ENCODE results near the gene CDH4.

CDH4 gene

GRCh38 chr20:61697666-61698597, 445.9 kb downstream of the CDH4 start:
- Histone ChIP-seq H3K9me3 (replicated peaks; ENCODE audit: low read length) (no peaks in the 10 kb centered on the region), H3K27me3 (ENCODE audit: control insufficient read depth, insufficient read depth, low read length) (no peaks in the 10 kb centered on the region), H3K4me2 (ENCODE audit: low read length) (no peak overlapping the region), H3K4me3 (ENCODE audit: low read length) (no peak overlapping the region), H3K36me3 (ENCODE audit: insufficient read depth, low read length) (no peaks in the 10 kb centered on the region), H3K4me1 (ENCODE audit: control insufficient read depth, insufficient read depth, low read length) (peaks cover 2% of the 10 kb centered on the region), H3K9ac (ENCODE audit: low read depth, low read length) (no peak overlapping the region)

- Histone ChIP-seq H3K4me1 (ENCODE audit: control insufficient read depth, insufficient read depth, low read length) (peaks cover 2% of the 10 kb centered on the region), H3K4me3 (ENCODE audit: low read length) (no peak overlapping the region), H3K36me3 (ENCODE audit: insufficient read depth, low read length) (no peaks in the 10 kb centered on the region), H3K27me3 (ENCODE audit: control insufficient read depth, insufficient read depth, low read length) (no peaks in the 10 kb centered on the region), H3K9me3 (replicated peaks; ENCODE audit: low read length) (no peaks in the 10 kb centered on the region), H3K9ac (ENCODE audit: low read depth, low read length) (no peak overlapping the region), H3K4me2 (ENCODE audit: low read length) (no peak overlapping the region)
Measured at GRCh38 chr20:61698598-61699494, 446.8 kb downstream of the CDH4 start.

- H3K27me3 ChIP-seq (ENCODE audit: control insufficient read depth, insufficient read depth, low read length), result no peaks in the 10 kb centered on the region
- no peak overlapping the region for H3K9ac ChIP-seq (ENCODE audit: low read depth, low read length)
- no peaks in the 10 kb centered on the region for H3K9me3 ChIP-seq (replicated peaks; ENCODE audit: low read length)
- no peaks in the 10 kb centered on the region for H3K36me3 ChIP-seq (ENCODE audit: insufficient read depth, low read length)
- no peak overlapping the region for H3K4me3 ChIP-seq (ENCODE audit: low read length)
- peaks cover 11% of the 10 kb centered on the region for H3K4me1 ChIP-seq (ENCODE audit: control insufficient read depth, insufficient read depth, low read length)
- no peak overlapping the region for H3K4me2 ChIP-seq (ENCODE audit: low read length)
Measured at GRCh38 chr20:61699495-61700374, 447.7 kb downstream of the CDH4 start.

GRCh38 chr20:61700595-61701140, 448.6 kb downstream of the CDH4 start:
- Histone ChIP-seq H3K4me3 (ENCODE audit: low read length) (no peak overlapping the region), H3K4me1 (ENCODE audit: control insufficient read depth, insufficient read depth, low read length) (peaks cover 20% of the 10 kb centered on the region), H3K9ac (ENCODE audit: low read depth, low read length) (no peak overlapping the region), H3K9me3 (replicated peaks; ENCODE audit: low read length) (no peaks in the 10 kb centered on the region), H3K27me3 (ENCODE audit: control insufficient read depth, insufficient read depth, low read length) (no peaks in the 10 kb centered on the region), H3K4me2 (ENCODE audit: low read length) (no peak overlapping the region), H3K36me3 (ENCODE audit: insufficient read depth, low read length) (no peaks in the 10 kb centered on the region)

GRCh38 chr20:61701401-61701800, 449.3 kb downstream of the CDH4 start:
- H3K4me1 ChIP-seq (ENCODE audit: control insufficient read depth, insufficient read depth, low read length), result peaks cover 27% of the 10 kb centered on the region
- H3K9ac ChIP-seq (ENCODE audit: low read depth, low read length), result no peak overlapping the region
- H3K9me3 ChIP-seq (replicated peaks; ENCODE audit: low read length), result no peaks in the 10 kb centered on the region
- no peaks in the 10 kb centered on the region for H3K36me3 ChIP-seq (ENCODE audit: insufficient read depth, low read length)
- H3K4me3 ChIP-seq (ENCODE audit: low read length), result no peak overlapping the region
- no peaks in the 10 kb centered on the region for H3K27me3 ChIP-seq (ENCODE audit: control insufficient read depth, insufficient read depth, low read length)
- H3K4me2 ChIP-seq (ENCODE audit: low read length), result no peak overlapping the region

- no peaks in the 10 kb centered on the region for H3K36me3 ChIP-seq (ENCODE audit: insufficient read depth, low read length)
- H3K27me3 ChIP-seq (ENCODE audit: control insufficient read depth, insufficient read depth, low read length), result no peaks in the 10 kb centered on the region
- H3K4me3 ChIP-seq (ENCODE audit: low read length), result no peak overlapping the region
- no peak overlapping the region for H3K9ac ChIP-seq (ENCODE audit: low read depth, low read length)
- no peaks in the 10 kb centered on the region for H3K9me3 ChIP-seq (replicated peaks; ENCODE audit: low read length)
- no peak overlapping the region for H3K4me2 ChIP-seq (ENCODE audit: low read length)
- peaks cover 31% of the 10 kb centered on the region for H3K4me1 ChIP-seq (ENCODE audit: control insufficient read depth, insufficient read depth, low read length)
Measured at GRCh38 chr20:61701802-61702201, 449.7 kb downstream of the CDH4 start.

- Histone ChIP-seq H3K27me3 (ENCODE audit: control insufficient read depth, insufficient read depth, low read length) (no peaks in the 10 kb centered on the region), H3K9ac (ENCODE audit: low read depth, low read length) (no peak overlapping the region), H3K9me3 (replicated peaks; ENCODE audit: low read length) (no peaks in the 10 kb centered on the region), H3K36me3 (ENCODE audit: insufficient read depth, low read length) (no peaks in the 10 kb centered on the region), H3K4me1 (ENCODE audit: control insufficient read depth, insufficient read depth, low read length) (peaks cover 33% of the 10 kb centered on the region), H3K4me3 (ENCODE audit: low read length) (no peak overlapping the region), H3K4me2 (ENCODE audit: low read length) (no peak overlapping the region)
Measured at GRCh38 chr20:61702246-61702645, 450.2 kb downstream of the CDH4 start.

GRCh38 chr20:61704661-61705060, 452.6 kb downstream of the CDH4 start:
- Histone ChIP-seq H3K9me3 (replicated peaks; ENCODE audit: low read length) (no peaks in the 10 kb centered on the region), H3K27me3 (ENCODE audit: control insufficient read depth, insufficient read depth, low read length) (no peaks in the 10 kb centered on the region)

GRCh38 chr20:61705386-61706258, 453.6 kb downstream of the CDH4 start:
- peak overlapping the region; percentile 60 for H3K9ac ChIP-seq (ENCODE audit: low read depth, low read length)
- H3K4me1 ChIP-seq (ENCODE audit: control insufficient read depth, insufficient read depth, low read length), result peaks cover 31% of the 10 kb centered on the region
- no peaks in the 10 kb centered on the region for H3K36me3 ChIP-seq (ENCODE audit: insufficient read depth, low read length)
- no peaks in the 10 kb centered on the region for H3K9me3 ChIP-seq (replicated peaks; ENCODE audit: low read length)
- H3K4me2 ChIP-seq (ENCODE audit: low read length), result peak overlapping the region; percentile 7
- H3K4me3 ChIP-seq (ENCODE audit: low read length), result no peak overlapping the region
- no peaks in the 10 kb centered on the region for H3K27me3 ChIP-seq (ENCODE audit: control insufficient read depth, insufficient read depth, low read length)

More at GRCh38 chr20:61704661-61705060, 452.6 kb downstream of the CDH4 start:
- Histone ChIP-seq H3K36me3 (ENCODE audit: insufficient read depth, low read length) (no peaks in the 10 kb centered on the region), H3K9ac (ENCODE audit: low read depth, low read length) (peak overlapping the region; percentile 16), H3K4me2 (ENCODE audit: low read length) (no peak overlapping the region), H3K4me1 (ENCODE audit: control insufficient read depth, insufficient read depth, low read length) (peaks cover 31% of the 10 kb centered on the region), H3K4me3 (ENCODE audit: low read length) (no peak overlapping the region)
